Ishikawa (cell line): ENCODE measurements around the gene DDR2.
A peak's percentile ranks its signal among the peaks of the same experiment; 100 is the strongest.
"Not testable (repeated sequence)": the region's sequence is repeated elsewhere in the genome, so short reads cannot be mapped to it uniquely, and the experiment has no call there.

Source experiments
- CEBPB ChIP-seq: IDR thresholded peaks from 2 replicates; pipeline ENCODE4 v1.6.1; 2012
- CREB1 ChIP-seq: IDR thresholded peaks from 2 replicates; pipeline ENCODE4 v1.6.1; 2012; ENCODE audit warnings: low read depth
- EGR1 ChIP-seq: IDR thresholded peaks from 2 replicates; pipeline ENCODE4 v1.6.1; 2012
- EP300 ChIP-seq: IDR thresholded peaks from 2 replicates; pipeline ENCODE4 v1.6.1; 2012; ENCODE audit warnings: borderline replicate concordance
- FOXM1 ChIP-seq: IDR thresholded peaks from 2 replicates; pipeline ENCODE4 v1.6.1; 2012; ENCODE audit warnings: low read depth, borderline replicate concordance
- MAX ChIP-seq: IDR thresholded peaks from 2 replicates; pipeline ENCODE4 v1.6.1; 2012
- NFIC ChIP-seq: IDR thresholded peaks from 2 replicates; pipeline ENCODE4 v1.6.1; 2012
- RAD21 ChIP-seq: IDR thresholded peaks from 2 replicates; pipeline ENCODE4 v1.6.1; 2012; ENCODE audit warnings: low read depth
- REST ChIP-seq: IDR thresholded peaks from 2 replicates; pipeline ENCODE4 v1.6.1; 2012; ENCODE audit warnings: low read depth, mild to moderate bottlenecking
- TAF1 ChIP-seq: IDR thresholded peaks from 2 replicates; pipeline ENCODE4 v1.6.1; 2012; ENCODE audit warnings: low read depth, mild to moderate bottlenecking
- TCF12 ChIP-seq: IDR thresholded peaks from 2 replicates; pipeline ENCODE4 v1.6.1; 2012; ENCODE audit warnings: low read depth
- YY1 ChIP-seq: IDR thresholded peaks from 2 replicates; pipeline ENCODE4 v1.6.1; 2012; ENCODE audit warnings: low read depth

- TF ChIP-seq EGR1, RAD21, TCF12, EP300, NFIC, TAF1, REST, FOXM1, CEBPB, YY1: not testable (repeated sequence)
- TF ChIP-seq CREB1 (peak; percentile 43; the same call in 1 of the 2 replicates), MAX (peak; percentile 37; the same call in 1 of the 2 replicates)
These were observed 158.2 kb downstream of the DDR2 start, which contains the start of gene HSD17B7 for GRCh38 chr1:162790303-162790984.
